K562 (cell line): Measurements from ENCODE around the gene CDCA4. TPM values are rescaled to one million over a fixed set of nuclear protein-coding genes. Genes with fewer than 3 reads are reported as not detected.

ENCODE experiments used
- E2F1 ChIP-seq: sonication (generic); formaldehyde crosslinking; IDR thresholded peaks from 2 replicates; pipeline ENCODE4 v1.8.1; 2023; ENCODE audit warnings: mild to moderate bottlenecking, missing genetic modification reagents, moderate library complexity
- ETS2 ChIP-seq: IDR thresholded peaks from 2 replicates; pipeline ENCODE4 v1.6.1; 2016; ENCODE audit warnings: borderline replicate concordance, missing genetic modification characterization, mild to moderate bottlenecking, moderate library complexity, missing compliant biosample characterization; ENCODE audit not compliant: poor library complexity, severe bottlenecking
- EZH2 ChIP-seq: IDR thresholded peaks from 2 replicates; pipeline ENCODE4 v1.6.1; 2012; ENCODE audit warnings: low read depth, mild to moderate bottlenecking, inconsistent platforms, low read length, borderline replicate concordance
- HMG20B ChIP-seq: fragments of 250-450 bp; sonication (Bioruptor Pico); IDR thresholded peaks from 2 replicates; pipeline ENCODE4 v1.5.0; 2021; ENCODE audit warnings: mild to moderate bottlenecking
- L3MBTL2 ChIP-seq: fragments of 450-650 bp; IDR thresholded peaks from 2 replicates; pipeline ENCODE4 v1.6.1; 2016; ENCODE audit warnings: mild to moderate bottlenecking, moderate library complexity
- MAFK ChIP-seq: IDR thresholded peaks from 2 replicates; pipeline ENCODE4 v1.6.1; 2011; ENCODE audit warnings: low read length, improper control_type of control experiment
- POLR2B ChIP-seq: fragments of 450-650 bp; IDR thresholded peaks from 2 replicates; pipeline ENCODE4 v1.6.1; 2018; ENCODE audit warnings: low read depth; ENCODE audit not compliant: partially characterized antibody
- PRDM10 ChIP-seq: fragments of 450-650 bp; IDR thresholded peaks from 2 replicates; pipeline ENCODE4 v1.6.1; 2018; ENCODE audit not compliant: partially characterized antibody
- ZBTB40 ChIP-seq, 2 experiments: fragments of 450-650 bp in 1 of 2; sonication (generic) in 1 of 2; formaldehyde crosslinking in 1 of 2; IDR thresholded peaks; 2 replicates each; pipeline versions ENCODE4 v1.7.1 to v1.9.0; 2016 to 2022; ENCODE audit warnings: inconsistent platforms in 1 of 2, mild to moderate bottlenecking in 1 of 2, missing genetic modification reagents in 1 of 2
- ZBTB8A ChIP-seq: fragments of 450-650 bp; IDR thresholded peaks from 2 replicates; pipeline ENCODE4 v1.6.1; 2018; ENCODE audit warnings: mild to moderate bottlenecking, moderate library complexity; ENCODE audit not compliant: partially characterized antibody
- ZNF445 ChIP-seq: fragments of 250-450 bp; sonication (Bioruptor Pico); IDR thresholded peaks from 2 replicates; pipeline ENCODE4 v1.4.0; 2020; ENCODE audit warnings: low read depth, mild to moderate bottlenecking, moderate library complexity
- ZNF79 ChIP-seq: fragments of 250-450 bp; sonication (Bioruptor Pico); IDR thresholded peaks from 2 replicates; pipeline ENCODE4 v1.4.0; 2020; ENCODE audit warnings: low read depth, mild to moderate bottlenecking, moderate library complexity
- polyA plus RNA-seq, 8 experiments: library from polyadenylated mRNA; depleted of rRNA in 4 of 8; stranded (reverse) in 5 of 8; unstranded in 3 of 8; fragments of >200 nt; fragmentation: Nextera tagmentation in 2 of 8; fragmentation: Illumina TruSeq in 1 of 8; extraction: Ambion mirVana in 2 of 8; extraction: Trizol in 1 of 8; gene quantifications; 2 replicates each; pipeline versions ENCODE4 v1.2.1 to v1.2.3, GENCODE V29; 2011 to 2014; ENCODE audit warnings: inconsistent platforms in 1 of 8, missing spikeins in 1 of 8
- total RNA-seq, 7 experiments: library from RNA; depleted of rRNA in 6 of 7; stranded (reverse); fragments of >200 nt in 6 of 7; fragmentation: Illumina TruSeq in 2 of 7; extraction: Trizol in 2 of 7; gene quantifications; 2 replicates each; pipeline versions ENCODE4 v1.2.1 to v1.2.3, GENCODE V29; 2011 to 2021; ENCODE audit warnings: low replicate concordance in 1 of 7

Gene CDCA4
- total and polyA plus RNA-seq, 9 of the 15 experiments (the other 6 are each of a cell fraction or from before 2014, with no cell fraction given), result 6.6 to 44.2 (median 23.0) TPM

- TF ChIP-seq ZBTB40 (IDR thresholded peaks at IDR 0.05) (no peak), ZBTB40 (CRISPR knock-in tag; IDR thresholded peaks at IDR 0.05) (no peak), POLR2B (peak; percentile 24), HMG20B (CRISPR knock-in tag) (no peak), ETS2 (no peak), EZH2 (no peak), ZNF79 (no peak), MAFK (no peak), ZNF445 (CRISPR knock-in tag) (no peak), PRDM10 (no peak), L3MBTL2 (peak; percentile 75; the same call in 1 of the 2 replicates), ZBTB8A (no peak), E2F1 (CRISPR knock-in tag) (peak; percentile 99)
Observed at GRCh38 chr14:105020815-105021655, at the start of gene CDCA4 (continued).
